ENCODE results near the gene MAD1L1. TPM values are rescaled to one million over a fixed set of nuclear protein-coding genes. Genes with fewer than 3 reads are reported as not detected.

The MAD1L1 gene
- total and polyA plus RNA-seq, 2 of the 8 experiments (the other 6 are each of a cell fraction or from before 2014, with no cell fraction given), result 40.4 to 44.6 TPM

DNA sequence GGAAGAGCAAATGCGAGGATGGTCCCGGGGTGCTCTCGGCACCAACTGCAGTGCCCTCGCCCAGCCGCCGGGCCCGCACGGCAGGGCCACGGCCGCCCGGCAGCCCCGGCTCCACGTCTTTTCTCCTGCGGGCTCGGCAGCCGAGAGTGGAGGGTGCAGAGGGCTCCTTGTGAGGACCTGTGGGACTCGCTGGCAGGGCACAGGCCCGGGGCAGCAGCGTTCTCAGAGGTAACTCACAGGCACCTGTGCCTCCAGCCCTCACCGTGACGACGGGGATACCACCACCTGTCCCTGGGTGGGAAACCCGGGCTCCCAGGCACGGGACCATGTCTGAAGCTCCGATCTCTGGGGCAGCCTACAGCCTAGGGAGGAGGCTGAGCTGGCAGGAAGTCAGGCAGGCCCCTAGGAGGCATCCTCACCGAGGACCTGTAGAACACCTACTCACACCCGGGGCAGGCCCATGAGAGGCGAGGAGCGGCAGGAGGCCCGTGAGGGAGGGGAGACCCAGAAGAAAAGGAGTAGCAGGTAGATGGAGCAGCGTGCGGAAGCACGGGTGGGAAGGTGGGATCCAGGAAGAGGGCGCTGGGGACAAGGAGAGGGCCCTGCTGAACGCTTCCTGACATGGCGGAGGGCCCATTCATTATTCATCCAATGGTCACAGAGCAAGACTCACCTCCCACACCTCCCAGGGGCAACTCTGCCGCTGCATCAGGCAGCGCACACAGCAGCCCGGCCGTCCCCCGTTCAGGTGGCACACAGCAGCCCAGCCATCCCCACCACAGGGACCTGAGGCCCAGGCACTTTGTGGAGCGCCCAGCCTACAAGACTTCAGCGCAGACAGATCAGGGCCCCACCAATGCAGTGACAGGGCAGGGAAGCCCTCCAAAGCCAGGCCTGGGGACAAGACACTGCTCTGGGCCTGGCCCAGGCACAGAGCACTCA lies 244.9 kb downstream of the MAD1L1 start:
- Histone ChIP-seq H2AFZ (ENCODE audit: low read length) (no peak overlapping the region), H3K36me3 (ENCODE audit: control insufficient read depth in 2 of 4, insufficient read depth in 4 of 4, low read length in 3 of 4) (no peaks in the 10 kb centered on the region), H3K23ac (ENCODE audit: insufficient read length) (no peak overlapping the region), H3K4ac (replicated peaks; ENCODE audit: insufficient read length, low read depth, low read length) (no peak overlapping the region), H2BK12ac (ENCODE audit: low read depth, low read length) (0 out of 2 replicates have a peak overlapping the region, but pooled peaks have one; percentile 17), H2BK20ac (ENCODE audit: low read length) (no peak overlapping the region), H3K18ac (ENCODE audit: extremely low read depth, low read length) (no peak overlapping the region), H3K9me3 (ENCODE audit: insufficient read depth in 2 of 2, low read depth in 1 of 2, low read length in 1 of 2) (no peaks in the 10 kb centered on the region), H2BK120ac (replicated peaks; ENCODE audit: low read depth, low read length) (no peak overlapping the region), H4K5ac (ENCODE audit: insufficient read length, low read depth, low read length) (no peak overlapping the region), H4K8ac (ENCODE audit: extremely low read depth, insufficient read depth, low read length) (no peak overlapping the region; the same call in 1 of the 2 replicates), H3K79me1 (ENCODE audit: low read depth, low read length) (no peaks in the 10 kb centered on the region; the same call in 1 of the 2 replicates), H3K9ac (replicated peaks in 1 of 4; ENCODE audit: extremely low read depth in 1 of 4, low read depth in 3 of 4, low read length in 3 of 4) (no peak overlapping the region; a peak in 1 of 7 replicates), H2BK15ac (ENCODE audit: low read length) (no peak overlapping the region), H3K14ac (ENCODE audit: insufficient read length) (no peak overlapping the region), H3K27me3 (replicated peaks in 1 of 4; ENCODE audit: control insufficient read depth in 3 of 4, extremely low read depth in 1 of 4, insufficient read depth in 3 of 4, low read length in 3 of 4) (no peaks in the 10 kb centered on the region), H4K20me1 (replicated peaks in 1 of 2; ENCODE audit: control insufficient read depth in 1 of 2, insufficient read depth in 2 of 2, low read length in 2 of 2) (no peaks in the 10 kb centered on the region), H3K56ac (replicated peaks; ENCODE audit: insufficient read length, low read depth, low read length) (no peak overlapping the region), H3K4me3 (ENCODE audit: extremely low read depth in 1 of 4, insufficient read depth in 2 of 4, low read depth in 3 of 4, low read length in 4 of 4) (no peak overlapping the region), H3K27ac (ENCODE audit: low read depth, low read length) (no peak overlapping the region), H3K4me1 (replicated peaks in 1 of 4; ENCODE audit: control insufficient read depth in 3 of 4, insufficient read depth in 4 of 4, low read length in 3 of 4) (no peaks in the 10 kb centered on the region; a peak in 1 of 7 replicates), H3K79me2 (ENCODE audit: control insufficient read depth in 1 of 2, insufficient read depth in 2 of 2, low read length in 2 of 2) (no peaks in the 10 kb centered on the region), H2AK5ac (ENCODE audit: low read depth, low read length) (no peak overlapping the region), H3K4me2 (ENCODE audit: insufficient read depth in 1 of 2, low read depth in 2 of 2, low read length in 2 of 2) (no peak overlapping the region), H2BK5ac (ENCODE audit: low read depth, low read length) (no peak overlapping the region; the same call in 1 of the 2 replicates), H4K91ac (replicated peaks; ENCODE audit: insufficient read length, low read length) (no peak overlapping the region), H3K23me2 (ENCODE audit: low read depth, low read length) (no peaks in the 10 kb centered on the region; the same call in 1 of the 2 replicates)
- CTCF ChIA-PET (ENCODE audit: partially characterized antibody), result interaction anchor here (0.6 kb wide), 1 partner anchor 23 kb away, joined by 3 read pairs; no protein-coding TSS in a partner anchor
- no peak for FAIRE-seq
- WGBS, 2 experiments (ENCODE audit: extremely low coverage in 1 of 2, insufficient coverage in 1 of 2, insufficient read length in 1 of 2, insufficient replicate concordance in 2 of 2, low coverage in 1 of 2, low lambda C conversion rate in 2 of 2, missing lambda C conversion rate in 1 of 2), result 92% methylated on average over 37 of the region's 43 CpGs; no CpG with 5 or more reads in 1 of the 2 experiments
- no peak for DNase-seq (ENCODE audit: low read depth in 1 of 2, low spot score in 2 of 2)
- POLR2A ChIA-PET (ENCODE audit: partially characterized antibody), result no interaction called here
- no peak for TF ChIP-seq PHF8 (conservative IDR thresholded peaks at IDR 0.05; ENCODE audit: low read depth, low read length)
- no peak for TF ChIP-seq GABPA (IDR thresholded peaks at IDR 0.05; ENCODE audit: borderline replicate concordance, insufficient read depth, low read length)
- no peak for TF ChIP-seq SUZ12 (IDR thresholded peaks at IDR 0.05; ENCODE audit: low read length)
- TF ChIP-seq SIN3A (conservative IDR thresholded peaks at IDR 0.05 in 1 of 2, IDR thresholded peaks at IDR 0.05 in 1 of 2; ENCODE audit: low read depth in 1 of 2, low read length in 2 of 2), result no peak
- no peak for TF ChIP-seq CHD2 (IDR thresholded peaks at IDR 0.05; ENCODE audit: low read length)
- TF ChIP-seq POLR2AphosphoS5 (IDR thresholded peaks at IDR 0.05; ENCODE audit: low read depth, low read length), result no peak
- no peak for TF ChIP-seq EGR1 (IDR thresholded peaks at IDR 0.05; ENCODE audit: borderline replicate concordance, low read depth, low read length)
- TF ChIP-seq CBX5 (IDR thresholded peaks at IDR 0.05; ENCODE audit: low read depth, low read length), result no peak
- no peak for TF ChIP-seq BCL11A (IDR thresholded peaks at IDR 0.05; ENCODE audit: low read depth in 2 of 2, low read length in 2 of 2)
- no peak for TF ChIP-seq SAP30 (IDR thresholded peaks at IDR 0.05; ENCODE audit: insufficient read depth, insufficient replicate concordance, low read length)
- TF ChIP-seq TCF12 (IDR thresholded peaks at IDR 0.05; ENCODE audit: low read depth, low read length), result no peak
